Activated T-cell treated with anti-CD3 and anti-CD28 coated beads, Interleukin-2, amount 50 U/mL, for 72 hours (primary cell): ENCODE measurements around the gene GPR160. TPM values are rescaled to one million over a fixed set of nuclear protein-coding genes. Genes with fewer than 3 reads are reported as not detected.
"Not testable (repeated sequence)": the region's sequence is repeated elsewhere in the genome, so short reads cannot be mapped to it uniquely, and the experiment has no call there.

Source experiments
- ATAC-seq, 2 donors: fragments of 150-1000 bp; cut with Tn5 transposase; replicated peaks in 1 of 2; 2 replicates each; pipeline ENCODE4 v1.10.0; 2021; ENCODE audit warnings: moderate library complexity in 2 of 2, mild to moderate bottlenecking in 1 of 2
- DNase-seq, 2 donors: peaks; one replicate each; pipeline ENCODE4 v3.0.0; 2021 to 2022; ENCODE audit warnings: mixed read lengths in 1 of 2
- H3K27ac Mint-ChIP-seq: one replicate; pipeline ENCODE4 v1.8.0; 2022; ENCODE audit warnings: mild to moderate bottlenecking, moderate library complexity, mixed read lengths
- H3K27me3 Mint-ChIP-seq: one replicate; pipeline ENCODE4 v1.8.0; 2022; ENCODE audit warnings: low read depth, mixed read lengths
- H3K36me3 Mint-ChIP-seq, 2 donors: one replicate each; pipeline ENCODE4 v1.8.0; 2022; ENCODE audit warnings: mixed read lengths in 2 of 2, mild to moderate bottlenecking in 1 of 2; ENCODE audit not compliant: insufficient read depth in 2 of 2
- H3K4me1 Mint-ChIP-seq: one replicate; pipeline ENCODE4 v1.8.0; 2022; ENCODE audit warnings: low read depth, mixed read lengths
- H3K4me3 Mint-ChIP-seq, 2 donors: one replicate each; pipeline ENCODE4 v1.8.0; 2022; ENCODE audit warnings: mild to moderate bottlenecking in 2 of 2, mixed read lengths in 2 of 2, moderate library complexity in 2 of 2
- H3K9me3 Mint-ChIP-seq, 2 donors: one replicate each; pipeline ENCODE4 v1.8.0; 2022; ENCODE audit warnings: mixed read lengths in 2 of 2
- total RNA-seq, 2 donors: library from RNA; stranded (reverse); gene quantifications; one replicate each; pipeline ENCODE4 v1.2.3, GENCODE V29; 2022

The GPR160 gene
- total RNA-seq, 2 donors from 2014 or later: 13.3 to 14.4 TPM

GRCh38 chr3:170109579-170110293, 71.9 kb downstream of the GPR160 start:
- no peaks in the 10 kb centered on the region for H3K27me3 Mint-ChIP-seq
- H3K4me1 Mint-ChIP-seq: peaks cover 16% of the 10 kb centered on the region
- H3K27ac Mint-ChIP-seq: peak overlapping the region; percentile 78
- no peak for DNase-seq
- H3K9me3 Mint-ChIP-seq: no peaks in the 10 kb centered on the region
- H3K36me3 Mint-ChIP-seq: peaks cover 8 to 20% of the 10 kb centered on the region in 2 donors
- ATAC-seq: peak; percentile 24 to 39
- H3K4me3 Mint-ChIP-seq: no peak overlapping the region

GRCh38 chr3:170111147-170111771, 73.5 kb downstream of the GPR160 start:
- Mint-ChIP-seq H3K9me3 (no peaks in the 10 kb centered on the region), H3K4me1 (peaks cover 16% of the 10 kb centered on the region), H3K27me3 (no peaks in the 10 kb centered on the region), H3K4me3 (no peak overlapping the region), H3K36me3 (peaks cover 8 to 27% of the 10 kb centered on the region in 2 donors), H3K27ac (no peak overlapping the region)
- ATAC-seq (no peak), DNase-seq (no peak)

GRCh38 chr3:170114165-170114564, 76.4 kb downstream of the GPR160 start:
- not testable (repeated sequence) for DNase-seq, H3K9me3 Mint-ChIP-seq, H3K27me3 Mint-ChIP-seq, H3K27ac Mint-ChIP-seq, ATAC-seq, H3K4me3 Mint-ChIP-seq
- Mint-ChIP-seq H3K4me1 (peaks cover 16% of the 10 kb centered on the region), H3K36me3 (peaks cover 8 to 31% of the 10 kb centered on the region in 2 donors)

GRCh38 chr3:170117134-170117533, 79.3 kb downstream of the GPR160 start:
- H3K4me1 Mint-ChIP-seq: no peaks in the 10 kb centered on the region
- DNase-seq (no peak), ATAC-seq (no peak)
- H3K27me3 Mint-ChIP-seq: no peaks in the 10 kb centered on the region
- no peak overlapping the region for H3K4me3 Mint-ChIP-seq
- H3K27ac Mint-ChIP-seq: peak overlapping the region; percentile 46
- H3K36me3 Mint-ChIP-seq: peaks cover 2 to 27% of the 10 kb centered on the region in 2 donors
- no peaks in the 10 kb centered on the region for H3K9me3 Mint-ChIP-seq

- Mint-ChIP-seq H3K27me3 (no peaks in the 10 kb centered on the region), H3K4me1 (peaks cover 36% of the 10 kb centered on the region)
Observed at GRCh38 chr3:170128259-170128976, 90.6 kb downstream of the GPR160 start.

GRCh38 chr3:170128977-170129431, 91.2 kb downstream of the GPR160 start:
- H3K4me1 Mint-ChIP-seq: peaks cover 36% of the 10 kb centered on the region
- no peaks in the 10 kb centered on the region for H3K27me3 Mint-ChIP-seq
- H3K36me3 Mint-ChIP-seq: peaks cover 16 to 35% of the 10 kb centered on the region in 2 donors
- peak overlapping the region; percentile 22 for H3K27ac Mint-ChIP-seq
- DNase-seq: peak; percentile 17 to 21
- ATAC-seq: peak; percentile 94 to 97
- H3K9me3 Mint-ChIP-seq: no peaks in the 10 kb centered on the region
- peak overlapping the region; percentile 21 to 65 for H3K4me3 Mint-ChIP-seq

More at GRCh38 chr3:170128259-170128976, 90.6 kb downstream of the GPR160 start:
- ATAC-seq: peak; percentile 21 to 36
- Mint-ChIP-seq H3K9me3 (no peaks in the 10 kb centered on the region), H3K4me3 (peak overlapping the region; percentile 21 to 65), H3K36me3 (peaks cover 14 to 30% of the 10 kb centered on the region in 2 donors), H3K27ac (peak overlapping the region; percentile 73)
- DNase-seq: peak in 1 of 2 donors; percentile 8

- H3K4me1 Mint-ChIP-seq: peaks cover 36% of the 10 kb centered on the region
- peaks cover 23 to 45% of the 10 kb centered on the region in 2 donors for H3K36me3 Mint-ChIP-seq
- peaks cover 3% of the 10 kb centered on the region in 2 donors for H3K9me3 Mint-ChIP-seq
- no peaks in the 10 kb centered on the region for H3K27me3 Mint-ChIP-seq
- DNase-seq (no peak), ATAC-seq (no peak)
- no peak overlapping the region for H3K4me3 Mint-ChIP-seq
- peak overlapping the region; percentile 79 for H3K27ac Mint-ChIP-seq
Observed at GRCh38 chr3:170130532-170130931, 92.7 kb downstream of the GPR160 start.

GRCh38 chr3:170132335-170132734, 94.5 kb downstream of the GPR160 start:
- H3K36me3 Mint-ChIP-seq: peaks cover 25 to 43% of the 10 kb centered on the region in 2 donors
- peaks cover 30% of the 10 kb centered on the region for H3K4me1 Mint-ChIP-seq
- peaks cover 3% of the 10 kb centered on the region in 2 donors for H3K9me3 Mint-ChIP-seq
- H3K27ac Mint-ChIP-seq: no peak overlapping the region
- H3K4me3 Mint-ChIP-seq: no peak overlapping the region
- peak; percentile 27 to 31 for ATAC-seq
- DNase-seq: peak; percentile 8 to 15
- H3K27me3 Mint-ChIP-seq: no peaks in the 10 kb centered on the region

Other genes starting within 250 kb of the GPR160 start
- gene LRRIQ4, start 225.1 kb upstream of the GPR160 start, total RNA-seq: under 1 TPM in 1 of 2 donors, not detected in 1; 0.22 TPM
- gene LRRC34, start 225.1 kb upstream of the GPR160 start, total RNA-seq: 1 to 10 TPM; 4.5 to 6.3 TPM
- not detected for gene LRRC31, start 168.1 kb upstream of the GPR160 start, total RNA-seq
- not detected for gene SAMD7, start 126.4 kb upstream of the GPR160 start, total RNA-seq
- gene SEC62, start 71.2 kb upstream of the GPR160 start, total RNA-seq: 100 to 1,000 TPM in 1 of 2 donors, 10 to 100 TPM in 1; 90.6 to 100 TPM
- 10 to 100 TPM; 71.1 to 71.6 TPM for gene PHC3, start 143.7 kb downstream of the GPR160 start, total RNA-seq
- gene PRKCI, start 184.4 kb downstream of the GPR160 start, total RNA-seq: 10 to 100 TPM; 33.7 to 36.9 TPM